SU-DHL-6 (cell line): ENCODE results near the gene ARVCF.

Experiments
- CTCF ChIP-seq: fragments of 200-600 bp; sonication (generic); IDR thresholded peaks from one replicate; pipeline ENCODE4 v1.5.1; 2017; ENCODE audit warnings: antibody characterized with exemption, mild to moderate bottlenecking, low read length, moderate library complexity; ENCODE audit not compliant: insufficient read depth, poor library complexity, severe bottlenecking
- EZH2phosphoT487 ChIP-seq: fragments of 200-600 bp; sonication (generic), shearing (Covaris generic); conservative IDR thresholded peaks from 2 replicates; pipeline ENCODE4 v1.6.1; 2018; ENCODE audit warnings: mild to moderate bottlenecking, antibody characterized with exemption, low read length, moderate library complexity, mixed read lengths

GRCh38 chr22:20052309-20053259, 36.0 kb upstream of the ARVCF start:
- TF ChIP-seq CTCF (no peak), EZH2phosphoT487 (no peak)
